ENCODE measurements around the gene MARCKS. TPM values are rescaled to one million over a fixed set of nuclear protein-coding genes. Genes with fewer than 3 reads are reported as not detected.
A peak's percentile ranks its signal among the peaks of the same experiment; 100 is the strongest.

MARCKS gene
- polyA plus RNA-seq, 4 donors, result 237 to 555 (median 327) TPM

DNA sequence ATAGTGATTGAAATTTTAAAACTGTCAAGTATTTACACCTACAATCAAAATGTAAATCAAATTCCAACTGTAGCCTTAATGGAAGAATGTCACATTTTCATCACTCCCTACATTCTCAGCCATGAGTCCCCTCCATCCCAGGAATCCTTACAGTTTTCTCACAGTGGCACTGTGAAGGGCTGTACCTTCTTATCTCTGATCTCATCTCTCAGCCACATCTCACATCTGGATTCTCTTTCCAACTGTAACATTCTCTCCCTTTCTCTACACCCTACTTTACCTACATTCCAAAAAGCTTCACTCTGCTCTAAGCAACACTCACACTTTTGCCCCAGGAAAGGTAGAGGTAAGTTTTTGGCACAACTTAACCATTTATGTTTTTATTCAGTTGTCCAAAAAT is 8.9 kb upstream of the MARCKS start:
- no peak for DNase-seq (ENCODE audit: low read depth in 4 of 4, low spot score in 3 of 4)

DNA sequence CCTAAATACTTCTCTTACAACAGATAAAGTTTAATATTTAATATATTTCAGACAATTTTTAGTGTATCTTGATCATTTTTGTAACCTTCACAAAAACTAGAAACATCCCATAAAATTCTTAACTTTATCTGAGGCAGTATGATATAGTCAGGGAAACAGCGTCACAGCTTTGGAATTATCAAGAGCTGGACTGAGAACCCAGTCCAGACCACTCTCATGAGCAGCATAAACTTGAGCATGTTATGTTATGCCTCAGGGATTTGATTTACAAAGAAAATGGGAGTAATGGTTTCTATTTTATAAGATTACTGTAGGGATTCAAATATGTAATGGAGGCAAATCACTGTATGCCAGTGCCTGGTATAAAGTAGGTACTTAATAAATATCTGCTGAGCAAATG is 8.3 kb upstream of the MARCKS start:
- no peak for DNase-seq (ENCODE audit: low read depth in 4 of 4, low spot score in 3 of 4)

GRCh38 chr6:113853252-113853651 is 3.9 kb upstream of the MARCKS start:
- no peak for DNase-seq (ENCODE audit: low read depth in 4 of 4, low spot score in 3 of 4)

DNA sequence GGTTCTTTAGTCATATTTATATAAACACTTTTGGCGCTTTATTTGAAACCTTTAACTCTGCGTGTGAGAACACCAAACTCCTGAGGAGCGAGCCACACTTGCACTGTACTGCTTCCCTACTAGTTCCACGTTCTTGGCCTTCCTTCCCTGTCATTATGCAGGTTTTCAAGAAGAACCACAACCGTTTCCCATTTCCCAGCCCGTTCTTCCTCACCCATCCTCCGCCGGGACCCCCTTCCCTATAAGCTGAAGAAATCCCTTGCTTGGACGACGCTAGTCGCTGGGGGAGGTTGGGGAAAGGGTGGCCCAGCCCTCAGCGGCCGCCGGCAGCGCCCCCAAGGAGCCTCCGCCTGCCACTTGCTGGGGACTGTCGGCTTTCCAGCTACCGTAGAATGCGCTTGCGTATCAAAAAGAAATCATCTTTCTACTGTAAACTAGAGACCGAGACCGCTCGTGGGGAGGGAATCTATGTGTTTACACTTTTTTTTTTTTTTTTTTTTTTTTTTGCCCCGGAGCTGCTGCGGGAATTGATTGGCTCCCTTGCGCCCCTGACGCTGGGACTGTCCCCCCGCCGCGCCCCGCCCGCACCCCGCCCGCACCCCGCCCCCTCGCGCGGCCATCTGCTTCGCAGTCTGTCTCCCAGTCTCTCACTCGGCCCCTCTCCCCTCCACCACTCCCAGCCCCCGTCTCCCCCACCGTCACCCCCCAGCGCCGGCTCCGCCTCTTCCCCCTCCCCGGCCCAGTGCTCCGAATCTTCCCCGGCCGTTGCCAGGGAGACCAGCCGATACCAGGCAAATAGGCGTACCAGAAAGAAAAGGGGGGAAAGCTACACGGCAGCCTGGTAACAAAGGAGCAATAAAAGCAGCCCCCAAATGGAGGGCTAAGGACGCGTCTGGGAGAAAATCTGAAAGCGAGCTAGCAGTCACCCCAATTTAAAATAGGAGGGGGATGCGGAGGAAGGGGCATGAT is 2.3 kb upstream of the MARCKS start:
- DNase-seq (ENCODE audit: low read depth in 4 of 4, low spot score in 3 of 4), result peak; percentile 62 to 83 (median 70)

DNA sequence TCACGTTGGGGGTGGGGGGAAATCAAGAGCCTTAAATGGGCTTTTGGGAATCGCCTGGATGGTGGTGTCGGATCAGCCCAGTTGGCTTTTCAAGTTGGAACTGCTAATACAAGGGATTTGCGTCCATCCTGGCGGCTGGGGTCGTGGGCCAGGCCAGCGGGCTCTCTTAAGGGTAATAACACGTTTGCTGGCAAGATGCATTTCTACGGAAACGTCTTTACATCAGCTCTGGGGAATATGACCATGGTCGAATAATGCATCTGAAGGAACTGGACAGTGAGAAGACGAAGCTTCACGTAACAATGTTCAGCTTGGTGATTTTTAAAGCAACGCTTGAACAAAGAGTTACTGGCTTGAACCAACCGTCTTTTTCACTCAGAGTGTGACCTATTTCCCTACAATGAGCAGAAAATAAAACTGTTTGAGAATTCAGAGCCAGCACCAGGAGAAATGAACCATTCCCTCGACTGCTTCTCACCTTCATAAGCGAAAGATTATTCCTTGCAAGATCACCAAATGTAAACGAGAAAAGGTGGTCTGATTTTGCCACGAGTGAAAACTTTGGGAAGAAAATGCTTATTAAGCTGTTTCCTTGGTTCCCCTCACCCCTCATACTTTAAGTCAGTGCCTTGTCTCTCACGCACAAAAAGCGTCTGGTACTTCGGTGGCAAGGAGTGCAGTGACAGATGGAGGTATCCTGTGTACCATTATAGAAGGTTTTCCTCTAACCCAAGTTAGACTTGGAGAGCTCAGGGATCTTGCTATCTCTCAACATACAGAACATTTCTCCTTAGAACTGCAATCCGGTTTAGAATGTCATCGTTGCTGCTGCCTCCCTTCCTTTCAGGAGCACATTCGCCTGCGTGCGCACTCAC is 1.4 kb upstream of the MARCKS start:
- DNase-seq (ENCODE audit: low read depth in 4 of 4, low spot score in 3 of 4), result peak; percentile 50 to 70 (median 54)

- DNase-seq (ENCODE audit: low read depth in 4 of 4, low spot score in 3 of 4), result no peak
Observed at GRCh38 chr6:113856375-113856624, 845 bp upstream of the MARCKS start.

DNA sequence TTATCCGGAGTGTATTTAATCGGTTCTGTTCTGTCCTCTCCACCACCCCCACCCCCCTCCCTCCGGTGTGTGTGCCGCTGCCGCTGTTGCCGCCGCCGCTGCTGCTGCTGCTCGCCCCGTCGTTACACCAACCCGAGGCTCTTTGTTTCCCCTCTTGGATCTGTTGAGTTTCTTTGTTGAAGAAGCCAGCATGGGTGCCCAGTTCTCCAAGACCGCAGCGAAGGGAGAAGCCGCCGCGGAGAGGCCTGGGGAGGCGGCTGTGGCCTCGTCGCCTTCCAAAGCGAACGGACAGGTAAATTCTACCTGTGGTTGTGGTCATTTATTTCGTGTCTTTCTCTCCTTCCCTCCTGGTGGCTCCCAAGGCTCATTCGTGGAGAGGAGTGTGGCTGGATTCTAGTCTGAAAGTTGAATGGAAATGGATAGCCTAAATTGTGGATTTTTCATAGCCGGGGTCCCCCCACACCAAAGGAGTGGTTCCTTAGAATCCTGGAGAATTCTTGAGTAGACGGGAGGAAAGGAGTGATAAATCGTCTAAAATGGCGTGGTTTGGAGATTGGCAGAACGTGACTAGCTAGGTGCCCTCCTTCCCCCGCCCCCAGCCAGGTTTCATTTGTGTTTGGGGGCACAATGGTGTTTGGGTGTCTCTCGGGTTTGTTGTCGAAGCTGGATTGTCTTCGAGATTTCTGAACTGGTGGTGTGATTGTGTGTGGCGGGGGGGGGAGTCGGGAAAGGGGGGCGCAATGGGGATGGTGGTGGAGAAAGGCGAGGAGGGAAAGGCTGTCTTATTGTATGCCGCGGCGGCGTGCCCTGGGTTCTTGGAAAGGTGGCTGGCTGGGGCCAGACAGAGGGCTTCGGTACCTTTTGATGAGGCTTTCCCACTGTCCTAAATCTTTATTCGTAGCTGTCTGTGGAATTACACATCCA is 673 bp downstream of the MARCKS start:
- peak in 3 of 4 donors; percentile 40 to 48 (median 47) for DNase-seq (ENCODE audit: low read depth in 4 of 4, low spot score in 3 of 4)

GRCh38 chr6:113858480-113859348 is 1.6 kb downstream of the MARCKS start:
- DNase-seq (ENCODE audit: low read depth in 4 of 4, low spot score in 3 of 4), result peak; percentile 81 to 84 (median 84)

DNA sequence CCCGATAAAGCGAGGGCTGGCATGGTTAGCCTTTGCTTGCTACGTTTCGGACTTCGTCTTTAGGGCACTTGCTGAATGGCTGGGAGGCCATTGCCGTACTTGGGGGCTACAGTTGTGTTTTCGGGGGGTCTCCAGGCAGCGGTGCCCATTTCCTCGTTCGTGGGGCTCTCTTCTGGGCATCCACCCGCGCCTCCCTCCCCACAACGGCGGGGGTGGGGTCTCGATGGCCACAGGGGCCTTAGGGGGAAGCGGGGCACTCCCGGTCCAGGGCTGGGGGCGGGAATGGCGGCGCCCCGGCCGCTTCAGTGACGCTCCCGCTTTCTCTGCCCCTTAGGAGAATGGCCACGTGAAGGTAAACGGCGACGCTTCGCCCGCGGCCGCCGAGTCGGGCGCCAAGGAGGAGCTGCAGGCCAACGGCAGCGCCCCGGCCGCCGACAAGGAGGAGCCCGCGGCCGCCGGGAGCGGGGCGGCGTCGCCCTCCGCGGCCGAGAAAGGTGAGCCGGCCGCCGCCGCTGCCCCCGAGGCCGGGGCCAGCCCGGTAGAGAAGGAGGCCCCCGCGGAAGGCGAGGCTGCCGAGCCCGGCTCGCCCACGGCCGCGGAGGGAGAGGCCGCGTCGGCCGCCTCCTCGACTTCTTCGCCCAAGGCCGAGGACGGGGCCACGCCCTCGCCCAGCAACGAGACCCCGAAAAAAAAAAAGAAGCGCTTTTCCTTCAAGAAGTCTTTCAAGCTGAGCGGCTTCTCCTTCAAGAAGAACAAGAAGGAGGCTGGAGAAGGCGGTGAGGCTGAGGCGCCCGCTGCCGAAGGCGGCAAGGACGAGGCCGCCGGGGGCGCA is 2.4 kb downstream of the MARCKS start:
- peak in 2 of 4 donors; percentile 27 to 29 for DNase-seq (ENCODE audit: low read depth in 4 of 4, low spot score in 3 of 4)

DNA sequence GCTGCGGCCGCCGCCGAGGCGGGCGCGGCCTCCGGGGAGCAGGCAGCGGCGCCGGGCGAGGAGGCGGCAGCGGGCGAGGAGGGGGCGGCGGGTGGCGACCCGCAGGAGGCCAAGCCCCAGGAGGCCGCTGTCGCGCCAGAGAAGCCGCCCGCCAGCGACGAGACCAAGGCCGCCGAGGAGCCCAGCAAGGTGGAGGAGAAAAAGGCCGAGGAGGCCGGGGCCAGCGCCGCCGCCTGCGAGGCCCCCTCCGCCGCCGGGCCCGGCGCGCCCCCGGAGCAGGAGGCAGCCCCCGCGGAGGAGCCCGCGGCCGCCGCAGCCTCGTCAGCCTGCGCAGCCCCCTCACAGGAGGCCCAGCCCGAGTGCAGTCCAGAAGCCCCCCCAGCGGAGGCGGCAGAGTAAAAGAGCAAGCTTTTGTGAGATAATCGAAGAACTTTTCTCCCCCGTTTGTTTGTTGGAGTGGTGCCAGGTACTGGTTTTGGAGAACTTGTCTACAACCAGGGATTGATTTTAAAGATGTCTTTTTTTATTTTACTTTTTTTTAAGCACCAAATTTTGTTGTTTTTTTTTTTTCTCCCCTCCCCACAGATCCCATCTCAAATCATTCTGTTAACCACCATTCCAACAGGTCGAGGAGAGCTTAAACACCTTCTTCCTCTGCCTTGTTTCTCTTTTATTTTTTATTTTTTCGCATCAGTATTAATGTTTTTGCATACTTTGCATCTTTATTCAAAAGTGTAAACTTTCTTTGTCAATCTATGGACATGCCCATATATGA is 3.2 kb downstream of the MARCKS start:
- peak in 1 of 4 donors; percentile 26 for DNase-seq (ENCODE audit: low read depth in 4 of 4, low spot score in 3 of 4)

DNA sequence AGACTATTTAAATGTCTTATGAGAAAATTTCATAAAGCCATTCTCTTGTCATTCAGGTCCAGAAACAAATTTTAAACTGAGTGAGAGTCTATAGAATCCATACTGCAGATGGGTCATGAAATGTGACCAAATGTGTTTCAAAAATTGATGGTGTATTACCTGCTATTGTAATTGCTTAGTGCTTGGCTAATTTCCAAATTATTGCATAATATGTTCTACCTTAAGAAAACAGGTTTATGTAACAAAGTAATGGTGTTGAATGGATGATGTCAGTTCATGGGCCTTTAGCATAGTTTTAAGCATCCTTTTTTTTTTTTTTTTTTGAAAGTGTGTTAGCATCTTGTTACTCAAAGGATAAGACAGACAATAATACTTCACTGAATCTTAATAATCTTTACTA is 5.0 kb downstream of the MARCKS start:
- no peak for DNase-seq (ENCODE audit: low read depth in 4 of 4, low spot score in 3 of 4)

DNA sequence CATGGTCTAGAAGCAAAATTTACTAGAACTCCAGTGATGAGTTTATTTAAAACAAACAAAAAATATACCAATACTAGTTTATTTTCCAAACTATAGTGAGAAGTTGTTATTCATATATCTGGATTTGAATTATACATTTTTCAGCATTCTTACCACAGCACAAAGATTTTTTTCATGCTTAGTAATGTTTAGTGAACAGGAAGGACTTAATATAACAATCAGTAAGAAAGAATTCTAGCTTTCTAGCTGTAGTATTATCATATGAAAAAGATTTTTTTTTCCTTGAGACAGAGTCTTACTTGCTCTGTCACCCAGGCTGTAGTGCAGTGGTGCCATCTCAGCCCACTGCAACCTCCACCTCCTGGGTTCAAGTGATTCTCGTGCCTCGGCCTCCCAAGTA is 13.8 kb downstream of the MARCKS start:
- DNase-seq (ENCODE audit: low read depth in 4 of 4, low spot score in 3 of 4), result no peak

DNA sequence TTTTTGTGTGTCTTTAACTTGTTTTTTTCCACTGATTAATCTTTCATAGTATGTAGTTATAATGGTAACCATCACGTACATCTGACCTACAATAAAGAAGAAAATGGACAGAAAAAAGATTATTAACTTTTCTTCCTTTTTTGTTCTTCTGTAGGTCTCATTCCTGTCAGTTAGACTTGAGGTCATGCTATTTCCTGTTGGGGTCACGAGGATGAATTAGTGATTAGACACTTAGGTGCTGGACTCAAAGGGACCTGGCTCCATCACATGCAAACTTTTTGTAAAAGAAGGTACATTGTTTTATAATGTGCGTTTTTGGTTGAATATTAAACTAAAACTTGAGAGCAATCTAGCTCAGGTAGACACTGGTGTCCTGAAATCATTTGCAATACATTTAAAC is 14.8 kb downstream of the MARCKS start:
- no peak for DNase-seq (ENCODE audit: low read depth in 4 of 4, low spot score in 3 of 4)

GRCh38 chr6:113873043-113873667 is 16.0 kb downstream of the MARCKS start:
- no peak for DNase-seq (ENCODE audit: low read depth in 4 of 4, low spot score in 3 of 4)

GRCh38 chr6:113875470-113875869 is 18.3 kb downstream of the MARCKS start:
- no peak for DNase-seq (ENCODE audit: low read depth in 4 of 4, low spot score in 3 of 4)

DNA sequence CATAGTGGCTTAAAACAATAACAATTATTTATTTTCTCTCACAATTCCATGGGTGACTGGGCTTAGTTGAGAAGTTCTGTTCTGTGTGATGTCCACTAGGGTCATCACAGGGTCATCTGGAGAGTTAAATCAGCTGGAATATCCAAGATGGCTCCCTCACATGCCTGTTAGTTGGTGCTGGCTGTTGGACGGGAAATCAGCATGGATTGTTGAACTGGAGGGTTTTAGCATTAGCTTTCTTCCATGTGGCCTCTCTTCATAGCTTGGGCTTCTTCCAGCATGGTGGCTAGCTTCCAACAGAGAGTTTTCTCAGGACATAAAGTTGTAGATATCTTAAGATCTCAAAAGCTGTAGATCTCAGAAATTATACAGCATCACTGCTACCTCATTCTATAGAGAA is 19.6 kb downstream of the MARCKS start:
- DNase-seq (ENCODE audit: low read depth in 4 of 4, low spot score in 3 of 4), result no peak
